Activated effector memory CD4-positive, alpha-beta T cell treated with anti-CD3 and anti-CD28 coated beads, Interleukin-2, amount 50 U/mL, for 16 hours (primary cell): ENCODE measurements around the gene PRCC.
"Not testable (repeated sequence)": the region's sequence is repeated elsewhere in the genome, so short reads cannot be mapped to it uniquely, and the experiment has no call there.

Source experiments
- DNase-seq: peaks from one replicate; pipeline ENCODE4 v3.0.0-alpha.2; 2020

The PRCC gene

GRCh38 chr1:156745881-156746280, 21.5 kb upstream of the PRCC start:
- DNase-seq: no peak

GRCh38 chr1:156746406-156746727, 21.0 kb upstream of the PRCC start:
- DNase-seq: no peak

DNA sequence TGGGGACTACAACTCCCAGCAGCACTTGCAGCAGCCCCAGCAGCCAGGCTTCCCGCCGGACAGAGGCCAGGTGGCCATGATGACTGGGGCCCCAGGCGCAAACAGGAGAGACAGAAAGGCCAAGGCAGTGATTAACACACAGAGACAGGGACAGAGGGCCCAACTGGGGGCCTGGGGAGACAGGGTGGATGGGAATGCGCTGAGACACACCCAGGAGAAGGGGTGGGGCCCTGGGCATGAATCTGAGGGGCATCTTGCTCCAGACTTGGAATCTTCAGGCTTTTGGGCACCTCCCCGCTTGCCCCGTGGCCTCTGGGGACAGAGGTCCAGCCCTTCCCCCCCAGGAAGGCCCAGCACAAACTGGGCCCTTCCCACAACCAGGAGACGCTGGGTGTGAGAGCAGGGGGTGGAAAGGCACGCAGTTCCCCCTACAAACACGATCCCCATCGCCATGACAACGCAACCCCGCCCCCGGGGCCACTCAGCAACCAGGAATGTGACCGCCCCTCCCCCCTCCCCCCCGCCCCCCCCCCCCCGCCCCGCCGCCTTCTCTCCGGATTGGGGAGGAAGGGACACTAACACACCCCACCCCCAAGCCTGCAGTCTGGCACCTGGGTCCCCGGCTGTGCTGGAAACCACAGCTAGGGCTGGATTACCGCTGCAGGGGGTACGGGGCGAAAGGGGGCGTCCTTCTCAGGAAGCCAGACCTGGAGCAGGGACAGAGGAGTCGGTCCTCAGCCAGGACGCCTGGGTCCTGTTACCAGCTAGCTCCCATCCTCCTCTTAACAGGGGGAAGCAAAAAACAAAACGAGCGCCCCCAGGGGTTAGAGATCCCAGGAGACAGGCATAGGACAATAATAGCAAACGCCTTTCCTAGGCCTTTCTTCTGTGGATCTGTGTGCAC, 20.4 kb upstream of the PRCC start:
- peak; percentile 81 for DNase-seq

DNA sequence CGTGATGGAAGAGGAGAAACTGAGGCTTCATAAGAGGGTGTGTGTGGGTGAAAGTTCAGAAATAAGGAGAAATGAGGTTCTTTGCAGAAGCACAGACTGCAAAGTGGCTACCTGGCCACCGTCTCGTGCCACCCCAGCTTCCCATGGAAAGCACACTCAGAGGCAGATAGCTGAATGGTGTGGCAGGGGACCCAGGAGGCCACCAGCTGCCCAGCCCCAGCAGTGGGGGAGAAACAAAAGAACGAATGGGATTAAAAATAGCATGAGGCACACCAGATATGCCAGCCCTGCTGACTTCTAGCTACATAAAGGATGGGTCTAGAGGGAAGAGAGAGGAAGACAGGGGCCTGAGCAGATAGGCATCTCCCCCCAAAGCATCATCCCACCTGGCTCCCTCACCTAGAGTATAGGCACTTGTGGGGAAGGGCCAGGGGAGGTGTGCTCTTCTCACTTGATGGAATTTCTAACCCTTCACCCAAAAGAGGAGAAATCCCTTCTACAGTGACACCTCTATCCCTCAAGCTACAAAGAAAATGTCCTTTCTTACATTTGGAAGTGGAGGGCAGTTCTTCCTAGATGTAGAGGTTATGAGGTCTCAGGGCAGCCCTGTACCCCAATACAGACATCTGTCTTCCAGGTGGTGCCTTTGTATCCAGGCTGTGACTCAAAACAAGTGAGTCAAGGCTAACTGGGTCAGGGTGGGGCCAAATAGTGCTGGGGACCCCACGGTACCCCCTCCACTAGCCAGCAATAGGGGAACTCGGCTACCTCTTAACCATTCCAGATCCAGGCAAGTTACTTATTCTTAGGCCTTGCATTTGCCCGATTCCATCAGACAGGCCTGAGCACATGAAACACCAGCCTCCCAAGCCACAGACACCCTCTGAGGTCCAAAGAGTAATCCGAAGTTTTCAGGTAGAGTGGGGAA, 19.3 kb upstream of the PRCC start:
- DNase-seq: no peak

GRCh38 chr1:156748670-156749418, 18.5 kb upstream of the PRCC start:
- peak; percentile 73 for DNase-seq

GRCh38 chr1:156749419-156750118, 17.8 kb upstream of the PRCC start:
- DNase-seq: no peak

DNA sequence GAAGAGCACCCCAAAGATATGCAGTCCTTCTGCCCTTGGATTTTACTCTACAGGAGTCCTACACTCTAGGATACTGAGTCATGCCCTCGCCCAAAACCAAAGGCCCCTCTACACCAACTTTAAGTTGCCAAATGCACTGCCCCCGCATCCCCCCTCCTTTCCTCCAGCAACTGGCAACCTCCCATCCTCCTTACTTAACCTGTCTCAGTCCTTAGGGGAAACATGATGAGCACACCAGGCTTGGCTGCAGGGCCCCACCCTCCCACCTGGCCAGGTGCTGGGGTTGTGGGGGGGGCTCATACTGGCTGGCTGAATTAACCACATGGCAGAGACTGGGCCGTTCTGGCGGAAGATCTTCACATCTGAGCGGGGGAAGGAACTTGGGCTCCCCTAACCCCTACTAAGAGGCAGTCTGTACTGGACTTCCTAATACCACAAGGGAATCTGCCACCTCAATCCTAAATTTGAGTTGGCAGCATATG, 17.1 kb upstream of the PRCC start:
- DNase-seq: peak; percentile 80

- peak; percentile 80 for DNase-seq
These were observed 16.5 kb upstream of the PRCC start for GRCh38 chr1:156750711-156751450.

DNA sequence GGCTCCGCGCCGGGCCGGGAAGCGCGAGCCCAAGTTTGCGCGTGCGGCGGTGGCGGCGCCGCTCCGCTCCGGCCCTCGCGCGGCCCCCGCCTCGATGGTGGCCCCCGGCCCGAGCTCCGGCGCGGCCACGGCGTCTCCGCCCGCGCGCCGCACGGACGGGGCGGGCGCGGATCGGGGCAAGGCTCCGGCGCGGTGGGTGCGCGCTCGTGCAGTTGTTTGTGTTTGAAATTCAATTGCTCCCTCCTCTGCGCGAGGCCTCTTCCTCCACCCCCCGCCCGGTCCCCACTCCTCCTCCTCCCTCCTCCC, 15.9 kb upstream of the PRCC start, which contains the start of gene HDGF:
Gene HDGF, minus strand, starts transcription at position 225 of the 306 bp plus-strand sequence. CDS start 246 bp downstream, outside the sequence.
- DNase-seq: no peak

DNA sequence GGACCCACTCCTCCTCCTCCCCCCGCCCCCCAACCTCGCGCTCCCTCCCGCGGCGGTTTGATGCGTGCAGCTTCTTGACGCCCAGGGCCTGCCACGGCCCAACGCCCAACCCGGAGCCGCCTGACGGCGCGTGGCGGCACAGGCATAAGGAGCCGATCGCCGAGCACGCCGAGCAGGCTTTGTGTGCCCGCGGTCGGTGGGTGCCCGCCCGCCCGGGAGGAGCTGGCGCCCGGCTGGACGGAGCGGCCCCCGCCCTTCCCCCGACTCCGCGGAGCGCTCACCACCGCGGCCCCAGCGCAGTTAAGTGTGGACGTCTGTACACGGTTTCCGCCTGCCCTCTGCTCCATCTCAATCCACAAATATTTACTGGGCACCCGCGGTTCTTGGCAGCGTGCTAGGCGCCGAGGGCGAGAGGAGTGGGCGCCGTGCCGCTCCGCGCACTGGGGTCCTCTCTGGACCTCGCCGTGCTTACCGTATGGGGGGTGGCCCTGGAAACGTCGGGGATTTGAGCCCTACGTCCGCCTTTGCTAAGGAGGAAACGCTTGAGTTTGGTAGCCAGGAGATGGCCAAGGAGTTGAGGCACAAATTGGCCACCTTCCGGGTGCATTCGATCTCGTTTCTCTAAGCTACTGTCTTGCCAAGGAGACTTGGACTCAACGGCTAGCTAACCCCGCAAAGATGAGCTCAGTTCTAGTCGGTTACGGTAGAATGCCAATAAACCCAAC, 15.4 kb upstream of the PRCC start:
- peak; percentile 99 for DNase-seq

DNA sequence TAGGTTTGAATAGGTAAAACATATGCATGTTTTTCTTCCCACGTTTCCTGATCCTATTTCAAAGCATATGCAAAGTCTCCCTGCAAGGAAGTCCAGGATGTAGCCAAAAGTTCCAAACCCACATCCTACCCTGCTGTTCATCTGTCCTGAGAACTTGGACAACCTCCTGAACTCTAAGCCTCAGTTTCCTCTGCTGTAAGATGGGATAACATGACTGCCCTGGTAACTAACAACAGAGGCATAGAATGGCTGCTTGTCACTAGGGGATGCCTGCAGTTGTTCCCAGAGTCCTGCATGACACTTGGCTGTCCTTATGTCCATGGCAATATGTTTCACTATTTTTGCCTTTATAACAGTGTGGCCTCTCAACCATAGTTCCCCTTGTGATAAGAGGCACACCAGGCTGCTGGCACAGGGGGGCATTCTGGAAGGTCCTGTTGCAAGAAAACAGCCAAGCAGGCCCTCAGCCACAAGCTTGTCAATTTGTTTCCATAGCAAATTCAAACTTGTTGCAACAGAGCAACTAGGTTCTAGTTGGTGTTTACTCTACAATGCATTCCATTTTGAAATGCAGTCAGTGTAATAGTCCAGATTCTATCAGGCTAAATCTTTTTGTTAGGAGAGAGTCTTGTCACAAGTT, 14.4 kb upstream of the PRCC start:
- no peak for DNase-seq

- no peak for DNase-seq
These were observed 13.1 kb upstream of the PRCC start for GRCh38 chr1:156754219-156754618.

DNA sequence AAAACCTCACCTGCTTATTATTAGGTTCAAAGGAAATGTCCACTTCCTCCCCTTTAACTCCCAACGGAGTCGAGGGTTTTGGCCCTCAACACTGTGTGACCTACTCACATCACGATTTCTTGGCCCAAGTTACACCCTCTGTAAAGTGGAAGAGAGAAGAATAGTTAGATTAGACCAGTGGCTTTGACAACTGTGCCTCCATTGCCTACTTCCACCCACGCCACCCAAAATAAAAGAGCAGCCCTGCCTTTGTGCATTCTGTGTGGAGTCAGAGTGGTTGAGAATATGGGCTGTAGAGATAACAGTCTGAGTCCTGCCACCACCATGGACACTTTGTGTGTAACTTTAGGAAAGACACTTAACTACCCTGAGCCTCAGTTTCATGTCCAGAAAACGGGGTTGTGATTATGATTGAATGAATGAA, 11.8 kb upstream of the PRCC start:
- DNase-seq: no peak

DNA sequence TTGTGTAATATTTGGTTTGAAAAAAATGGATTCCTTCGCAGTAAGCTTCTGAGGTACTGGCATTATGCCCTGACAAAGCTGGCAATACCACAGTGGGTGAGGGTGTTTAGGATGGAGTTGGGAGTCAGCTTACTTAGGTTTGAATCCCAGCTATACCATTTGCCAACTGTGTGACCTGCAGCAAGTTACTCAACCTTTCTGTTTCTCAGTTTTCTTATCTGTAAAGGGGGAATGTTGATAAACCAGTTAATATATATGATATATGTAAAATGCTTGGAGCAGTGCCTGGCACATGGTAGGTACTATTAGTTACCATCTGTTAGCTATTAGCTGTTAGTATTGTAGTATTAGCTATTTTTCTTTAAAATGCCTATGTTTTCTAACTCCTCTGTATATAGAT, 11.0 kb upstream of the PRCC start:
- no peak for DNase-seq

DNA sequence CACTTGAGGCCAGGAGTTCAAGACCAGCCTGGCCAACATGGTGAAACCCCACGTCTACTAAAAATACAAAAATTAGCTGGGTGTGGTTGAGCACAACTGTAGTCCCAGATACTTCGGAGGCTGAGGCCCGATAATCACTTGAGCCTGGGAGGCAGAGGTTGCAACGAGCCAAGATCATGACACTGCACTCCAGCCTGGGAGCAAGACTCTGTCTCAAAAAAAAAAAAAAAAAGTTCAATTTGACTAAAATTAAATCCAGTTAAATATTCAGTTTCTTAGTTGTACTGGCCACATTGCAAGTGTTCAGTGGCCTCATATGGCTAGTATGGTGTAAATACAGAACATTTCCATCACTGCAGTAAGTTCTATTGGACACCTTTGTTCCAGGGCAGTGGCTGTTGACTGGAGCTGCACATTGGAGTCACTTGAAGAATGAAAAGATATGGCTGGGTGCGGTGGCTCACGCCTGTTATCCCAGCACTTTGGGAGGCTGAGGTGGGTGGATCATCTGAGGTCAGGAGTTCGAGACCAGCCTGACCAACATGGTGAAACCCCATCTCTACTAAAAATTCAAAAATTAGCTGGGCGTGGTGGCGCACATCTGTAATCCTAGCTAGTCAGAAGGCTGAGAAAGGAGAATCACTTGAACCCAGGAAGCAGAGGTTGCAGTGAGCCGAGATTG, 9.6 kb upstream of the PRCC start:
- not testable (repeated sequence) for DNase-seq

- DNase-seq: no peak
These were observed 7.1 kb upstream of the PRCC start for GRCh38 chr1:156760092-156760795.

GRCh38 chr1:156760796-156761104, 6.6 kb upstream of the PRCC start:
- DNase-seq: no peak

- DNase-seq: not testable (repeated sequence)
These were observed 2.2 kb upstream of the PRCC start for GRCh38 chr1:156765136-156765535.

GRCh38 chr1:156765666-156766065, 1.7 kb upstream of the PRCC start:
- no peak for DNase-seq
